NCI-H1092 (cell line): ENCODE results near the gene SECTM1.
A peak's percentile ranks its signal among the peaks of the same experiment; 100 is the strongest.
"Not testable (repeated sequence)": the region's sequence is repeated elsewhere in the genome, so short reads cannot be mapped to it uniquely, and the experiment has no call there.

ENCODE experiments used
- DNase-seq: peaks from one replicate; lab custom pipeline; 2025; lab: John Stamatoyannopoulos, UW

The SECTM1 gene

GRCh38 chr17:82369211-82369610, 35.6 kb upstream of the SECTM1 start:
- DNase-seq: no peak

- DNase-seq: no peak
Observed at GRCh38 chr17:82367724-82368524, 34.4 kb upstream of the SECTM1 start.

- DNase-seq: no peak
Observed at GRCh38 chr17:82366749-82367148, 33.2 kb upstream of the SECTM1 start.

DNA sequence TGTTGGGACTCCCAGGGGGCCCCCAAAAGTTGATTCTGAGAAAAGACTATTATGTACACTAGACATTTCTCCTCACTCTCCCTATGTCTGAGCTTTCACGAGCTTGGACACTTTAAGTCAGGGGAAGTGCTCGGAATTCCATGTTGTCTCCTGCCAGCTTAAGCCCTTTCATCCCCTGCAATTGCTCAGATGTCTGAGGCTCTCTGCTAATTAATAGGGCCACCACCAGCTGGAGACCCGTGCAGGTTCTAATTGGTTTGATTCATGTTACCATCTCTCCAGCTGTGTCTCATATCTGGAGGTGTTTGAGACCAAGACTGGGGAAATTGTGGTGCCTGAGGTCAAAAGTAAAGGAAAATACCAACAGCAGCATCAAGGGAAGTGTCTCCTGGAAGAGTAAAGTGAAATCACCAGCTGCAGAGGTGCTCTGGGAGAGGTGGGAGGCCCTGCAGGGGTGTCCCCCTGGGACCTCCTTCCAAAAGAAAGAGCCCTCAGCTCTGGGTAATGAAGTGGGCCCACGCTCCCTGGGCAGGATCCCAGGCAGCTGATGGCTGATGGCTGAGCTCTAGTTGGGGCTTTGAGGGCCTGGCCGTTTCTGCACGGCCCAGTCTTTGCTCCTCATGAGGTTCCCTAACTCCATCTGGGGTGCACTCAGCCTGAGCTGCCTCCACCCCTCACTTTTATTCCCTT, 32.2 kb upstream of the SECTM1 start:
- no peak for DNase-seq

- no peak for DNase-seq
Observed at GRCh38 chr17:82361885-82362633, 28.5 kb upstream of the SECTM1 start.

DNA sequence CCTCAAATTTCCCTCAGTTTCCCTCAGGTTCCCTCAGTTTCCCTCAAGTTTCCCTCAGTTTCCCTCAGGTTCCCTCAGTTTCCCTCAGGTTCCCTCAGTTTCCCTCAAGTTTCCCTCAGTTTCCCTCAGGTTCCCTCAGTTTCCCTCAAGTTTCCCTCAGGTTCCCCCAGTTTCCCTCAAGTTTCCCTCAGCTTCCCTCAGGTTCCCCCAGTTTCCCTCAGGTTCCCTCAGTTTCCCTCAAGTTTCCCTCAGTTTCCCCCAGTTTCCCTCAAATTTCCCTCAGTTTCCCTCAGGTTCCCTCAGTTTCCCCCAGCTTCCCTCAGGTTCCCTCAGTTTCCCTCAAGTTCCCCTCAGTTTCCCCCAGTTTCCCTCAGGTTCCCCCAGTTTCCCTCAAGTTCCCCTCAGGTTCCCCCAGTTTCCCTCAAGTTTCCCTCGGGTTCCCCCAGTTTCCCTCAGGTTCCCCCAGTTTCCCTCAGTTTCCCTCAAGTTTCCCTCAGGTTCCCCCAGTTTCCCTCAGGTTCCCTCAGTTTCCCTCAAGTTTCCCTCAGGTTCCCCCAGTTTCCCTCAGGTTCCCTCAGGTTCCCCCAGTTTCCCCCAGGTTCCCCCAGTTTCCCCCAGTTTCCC, 26.0 kb upstream of the SECTM1 start:
- DNase-seq: not testable (repeated sequence)

- no peak for DNase-seq
Observed at GRCh38 chr17:82358465-82359350, 25.1 kb upstream of the SECTM1 start, which contains the start of gene TEX19. TEX19 (plus strand) TSS chr17:82359247; CDS start chr17:82362151, 2,904 bp downstream.

DNA sequence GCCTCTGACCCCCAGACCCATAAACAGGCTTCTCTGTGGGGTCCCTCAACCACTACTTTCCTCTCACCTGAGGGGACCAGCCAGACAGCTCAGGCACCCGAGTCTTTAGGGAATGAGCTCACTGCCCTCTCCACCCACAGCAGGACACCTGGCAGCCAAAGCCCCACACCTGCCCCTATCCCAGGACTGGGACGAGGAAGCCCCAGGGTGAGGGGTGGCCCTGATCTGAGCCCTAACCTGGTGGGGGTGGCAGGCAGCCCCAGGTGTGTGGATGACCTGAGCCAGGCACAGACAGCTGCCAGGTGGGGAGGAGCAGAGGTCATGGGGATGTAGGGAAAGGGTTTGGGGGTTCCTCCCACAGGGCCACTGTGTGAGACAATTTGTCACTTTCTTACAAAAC, 23.8 kb upstream of the SECTM1 start:
- DNase-seq: no peak

DNA sequence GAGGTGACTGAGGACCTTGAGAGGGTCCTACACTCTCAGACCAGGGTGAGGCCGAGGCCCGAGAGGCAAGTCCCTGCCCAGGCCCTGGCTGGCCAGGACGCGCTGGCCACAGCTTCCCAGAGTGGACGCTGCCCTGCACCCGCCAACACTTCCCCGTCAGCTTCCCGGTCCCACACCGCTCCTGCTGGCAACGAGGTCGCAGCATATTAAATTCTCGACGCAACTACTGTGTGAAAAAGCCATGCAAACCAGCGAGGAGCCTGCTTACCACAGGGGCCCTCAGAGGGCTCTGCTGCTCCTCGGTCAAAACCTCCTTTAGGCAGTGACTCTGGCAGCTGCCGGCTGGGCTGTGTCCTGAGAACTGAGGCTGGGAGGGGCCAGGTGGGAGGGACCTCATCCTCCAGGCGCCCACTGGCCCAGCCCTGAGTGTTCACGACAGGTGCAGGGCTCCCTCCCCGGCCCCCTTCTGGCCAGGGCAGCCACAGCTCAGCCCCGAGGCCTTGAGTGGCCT, 23.3 kb upstream of the SECTM1 start:
- no peak for DNase-seq

- DNase-seq: no peak
Observed at GRCh38 chr17:82355770-82356427, 22.3 kb upstream of the SECTM1 start.

GRCh38 chr17:82354804-82355308, 21.3 kb upstream of the SECTM1 start:
- DNase-seq: no peak

GRCh38 chr17:82353484-82353883, 19.9 kb upstream of the SECTM1 start:
- peak; percentile 45 for DNase-seq

- peak; percentile 74 for DNase-seq
Observed at GRCh38 chr17:82351713-82352488, 18.3 kb upstream of the SECTM1 start.

GRCh38 chr17:82351254-82351712, 17.7 kb upstream of the SECTM1 start:
- DNase-seq: no peak

DNA sequence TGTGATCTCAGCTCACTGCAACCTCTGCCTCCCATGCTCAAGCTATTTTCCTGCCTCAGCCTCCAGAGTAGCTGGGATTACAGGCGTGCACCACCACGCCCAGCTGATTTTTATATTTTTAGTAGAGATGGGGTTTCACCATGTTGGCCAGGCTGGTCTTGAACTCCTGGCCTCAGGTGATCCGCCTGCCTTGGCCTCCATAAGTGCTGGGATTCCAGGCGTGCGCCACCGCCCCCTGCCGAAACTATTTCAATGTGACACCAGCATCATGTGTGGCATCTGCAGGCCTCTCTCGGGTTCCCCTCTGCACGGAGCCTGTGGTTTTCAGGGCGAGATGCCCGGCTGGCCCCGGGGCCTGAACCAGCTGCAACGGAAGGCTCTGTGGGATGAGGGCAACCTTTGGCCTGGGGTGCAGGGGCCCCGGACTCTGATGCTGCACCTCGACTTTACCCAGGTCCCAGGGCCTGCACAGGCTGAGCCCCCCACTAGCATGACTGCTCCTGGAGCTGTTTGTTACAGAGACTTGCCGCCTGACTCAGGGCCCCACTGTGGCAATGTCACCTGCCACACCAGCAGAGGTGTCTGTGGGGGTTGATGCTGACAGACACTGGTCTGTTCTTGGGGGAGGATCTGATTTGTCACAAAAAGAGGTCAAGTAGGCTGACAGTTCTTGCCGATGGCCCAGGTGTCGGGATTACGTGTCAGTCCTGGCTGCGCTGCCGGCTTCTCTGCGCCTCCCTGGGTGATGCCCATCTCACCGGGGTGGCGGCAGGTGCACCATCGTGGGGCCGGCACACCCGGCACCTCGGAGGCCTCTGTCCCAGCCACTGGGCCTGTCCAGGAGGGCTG, 16.8 kb upstream of the SECTM1 start:
- no peak for DNase-seq

- DNase-seq: no peak
Observed at GRCh38 chr17:82349287-82349701, 15.7 kb upstream of the SECTM1 start.

GRCh38 chr17:82348866-82349265, 15.3 kb upstream of the SECTM1 start:
- DNase-seq: no peak

GRCh38 chr17:82348434-82348833, 14.9 kb upstream of the SECTM1 start:
- no peak for DNase-seq
